ENCODE results near the gene PSME4. TPM values are rescaled to one million over a fixed set of nuclear protein-coding genes. Genes with fewer than 3 reads are reported as not detected.
A peak's percentile ranks its signal among the peaks of the same experiment; 100 is the strongest.

Gene PSME4, protein sequence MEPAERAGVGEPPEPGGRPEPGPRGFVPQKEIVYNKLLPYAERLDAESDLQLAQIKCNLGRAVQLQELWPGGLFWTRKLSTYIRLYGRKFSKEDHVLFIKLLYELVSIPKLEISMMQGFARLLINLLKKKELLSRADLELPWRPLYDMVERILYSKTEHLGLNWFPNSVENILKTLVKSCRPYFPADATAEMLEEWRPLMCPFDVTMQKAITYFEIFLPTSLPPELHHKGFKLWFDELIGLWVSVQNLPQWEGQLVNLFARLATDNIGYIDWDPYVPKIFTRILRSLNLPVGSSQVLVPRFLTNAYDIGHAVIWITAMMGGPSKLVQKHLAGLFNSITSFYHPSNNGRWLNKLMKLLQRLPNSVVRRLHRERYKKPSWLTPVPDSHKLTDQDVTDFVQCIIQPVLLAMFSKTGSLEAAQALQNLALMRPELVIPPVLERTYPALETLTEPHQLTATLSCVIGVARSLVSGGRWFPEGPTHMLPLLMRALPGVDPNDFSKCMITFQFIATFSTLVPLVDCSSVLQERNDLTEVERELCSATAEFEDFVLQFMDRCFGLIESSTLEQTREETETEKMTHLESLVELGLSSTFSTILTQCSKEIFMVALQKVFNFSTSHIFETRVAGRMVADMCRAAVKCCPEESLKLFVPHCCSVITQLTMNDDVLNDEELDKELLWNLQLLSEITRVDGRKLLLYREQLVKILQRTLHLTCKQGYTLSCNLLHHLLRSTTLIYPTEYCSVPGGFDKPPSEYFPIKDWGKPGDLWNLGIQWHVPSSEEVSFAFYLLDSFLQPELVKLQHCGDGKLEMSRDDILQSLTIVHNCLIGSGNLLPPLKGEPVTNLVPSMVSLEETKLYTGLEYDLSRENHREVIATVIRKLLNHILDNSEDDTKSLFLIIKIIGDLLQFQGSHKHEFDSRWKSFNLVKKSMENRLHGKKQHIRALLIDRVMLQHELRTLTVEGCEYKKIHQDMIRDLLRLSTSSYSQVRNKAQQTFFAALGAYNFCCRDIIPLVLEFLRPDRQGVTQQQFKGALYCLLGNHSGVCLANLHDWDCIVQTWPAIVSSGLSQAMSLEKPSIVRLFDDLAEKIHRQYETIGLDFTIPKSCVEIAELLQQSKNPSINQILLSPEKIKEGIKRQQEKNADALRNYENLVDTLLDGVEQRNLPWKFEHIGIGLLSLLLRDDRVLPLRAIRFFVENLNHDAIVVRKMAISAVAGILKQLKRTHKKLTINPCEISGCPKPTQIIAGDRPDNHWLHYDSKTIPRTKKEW (N-terminal part only)
- 14.9 TPM for total RNA-seq

DNA sequence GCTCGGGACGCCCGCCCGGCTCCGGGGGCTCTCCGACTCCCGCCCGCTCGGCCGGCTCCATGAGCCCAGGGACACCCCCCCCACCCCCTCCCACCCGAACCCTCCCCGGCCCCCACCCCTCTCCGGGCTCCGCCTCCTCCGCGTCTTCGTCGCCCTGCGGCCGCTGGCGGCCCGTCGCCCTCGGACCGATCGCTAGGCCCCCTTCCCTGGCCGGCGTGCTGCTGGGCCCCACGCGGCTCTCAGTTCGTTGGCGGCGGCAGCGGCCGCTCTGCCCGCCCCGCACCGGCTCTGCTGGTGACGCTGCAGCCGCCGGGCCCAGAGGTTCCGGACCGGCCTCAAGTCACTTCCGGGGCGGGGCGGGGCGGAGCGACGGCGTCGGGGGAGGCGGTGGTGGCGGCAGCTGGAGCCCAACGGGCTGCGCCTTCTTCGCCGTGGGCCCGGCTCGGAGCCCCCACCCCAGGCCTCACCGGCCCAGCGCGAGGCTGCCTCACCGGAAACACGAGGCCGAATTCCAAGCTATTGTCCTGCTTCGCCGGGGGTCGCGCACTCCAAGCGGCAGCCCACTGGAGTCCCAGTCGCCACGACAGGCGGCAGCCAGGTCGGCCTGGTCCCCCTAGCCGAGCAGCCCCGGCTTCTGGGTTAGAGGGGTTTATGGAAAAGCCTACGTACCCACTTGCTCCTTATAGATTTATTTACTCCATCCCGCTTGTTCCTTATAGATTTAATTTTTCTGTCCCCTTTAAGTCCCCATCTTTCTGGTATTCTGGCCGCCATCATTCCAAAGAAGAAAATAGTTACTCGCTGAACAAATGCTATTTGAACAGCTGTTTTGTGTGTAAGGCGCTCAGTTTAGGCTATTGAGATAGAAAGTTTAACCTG is at the start of gene PSME4:
Gene PSME4, minus strand, starts transcription at position 270 of the 879 bp plus-strand sequence. Its CDS starts 209 bp downstream, at position 61.
- peak within 1 kb of the TSS; percentile 96 to 97 for H3K27ac ChIP-seq
- peaks cover 3 to 15% of the 10 kb centered on the region in 2 donors for H3K4me1 ChIP-seq
- H3K36me3 ChIP-seq: peaks cover 13 to 17% of the 10 kb centered on the region in 2 donors
- intact Hi-C loops (cut with DNase I): loop anchor here (1.0 to 5.0 kb wide), 3 partner anchors 146 to 1080 kb away; partner anchors contain the start of genes ACYP2, EML6 and RTN4
- H3K27me3 ChIP-seq: no peaks in the 10 kb centered on the region
- no peaks in the 10 kb centered on the region for H3K9me3 ChIP-seq
- peak; percentile 77 to 97 for DNase-seq (ENCODE audit: low spot score in 2 of 2)
- TF ChIP-seq, protein P1, sequence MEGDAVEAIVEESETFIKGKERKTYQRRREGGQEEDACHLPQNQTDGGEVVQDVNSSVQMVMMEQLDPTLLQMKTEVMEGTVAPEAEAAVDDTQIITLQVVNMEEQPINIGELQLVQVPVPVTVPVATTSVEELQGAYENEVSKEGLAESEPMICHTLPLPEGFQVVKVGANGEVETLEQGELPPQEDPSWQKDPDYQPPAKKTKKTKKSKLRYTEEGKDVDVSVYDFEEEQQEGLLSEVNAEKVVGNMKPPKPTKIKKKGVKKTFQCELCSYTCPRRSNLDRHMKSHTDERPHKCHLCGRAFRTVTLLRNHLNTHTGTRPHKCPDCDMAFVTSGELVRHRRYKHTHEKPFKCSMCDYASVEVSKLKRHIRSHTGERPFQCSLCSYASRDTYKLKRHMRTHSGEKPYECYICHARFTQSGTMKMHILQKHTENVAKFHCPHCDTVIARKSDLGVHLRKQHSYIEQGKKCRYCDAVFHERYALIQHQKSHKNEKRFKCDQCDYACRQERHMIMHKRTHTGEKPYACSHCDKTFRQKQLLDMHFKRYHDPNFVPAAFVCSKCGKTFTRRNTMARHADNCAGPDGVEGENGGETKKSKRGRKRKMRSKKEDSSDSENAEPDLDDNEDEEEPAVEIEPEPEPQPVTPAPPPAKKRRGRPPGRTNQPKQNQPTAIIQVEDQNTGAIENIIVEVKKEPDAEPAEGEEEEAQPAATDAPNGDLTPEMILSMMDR (IDR thresholded peaks at IDR 0.05): no peak
- peak within 1 kb of the TSS; percentile 90 to 92 for H3K4me3 ChIP-seq

DNA sequence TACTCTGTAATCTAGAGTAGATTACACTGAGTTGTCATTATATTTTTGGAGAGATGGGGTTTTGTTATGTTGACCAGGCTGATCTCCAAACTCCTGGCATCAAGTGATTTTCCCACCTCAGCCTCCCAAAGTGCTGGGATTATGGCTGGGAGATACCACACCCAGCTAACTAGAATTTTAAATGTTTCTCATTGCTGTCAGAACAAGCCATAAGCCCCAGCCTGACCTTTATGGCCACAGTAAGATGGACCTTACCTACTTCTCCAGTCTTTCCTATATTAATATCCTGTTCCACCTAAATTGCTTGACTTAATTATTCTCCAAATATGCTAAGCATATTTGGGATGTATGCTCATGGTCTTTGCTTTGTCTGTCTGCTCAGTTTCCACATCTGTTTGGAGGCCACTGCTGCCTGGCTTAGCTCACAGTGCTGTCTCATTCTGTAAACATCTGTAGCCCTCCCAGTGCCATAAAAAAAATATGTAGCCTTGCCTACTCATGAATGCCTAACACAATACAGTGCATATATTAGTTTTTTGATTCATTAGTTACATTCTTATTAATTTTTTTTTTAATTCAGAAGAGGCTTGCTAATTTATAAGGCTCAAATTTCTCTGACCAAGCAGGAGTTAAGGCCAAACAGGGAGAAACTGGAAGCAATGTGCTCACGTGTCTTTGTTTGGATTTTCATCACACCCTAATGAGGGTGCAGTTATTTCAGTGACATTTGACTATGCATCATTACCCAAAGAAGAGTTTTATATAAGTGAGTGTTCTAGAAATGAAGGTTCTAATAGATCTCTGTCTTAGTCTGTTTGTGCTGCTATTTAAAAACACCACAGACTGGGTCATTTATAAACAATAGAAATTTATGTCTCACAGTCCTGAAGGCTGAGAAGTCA is 45.3 kb upstream of the PSME4 start:
- Histone ChIP-seq H3K4me1 (peaks cover 0 to 3% of the 10 kb centered on the region in 2 donors), H3K36me3 (peaks cover 0 to 4% of the 10 kb centered on the region in 2 donors), H3K4me3 (no peak overlapping the region), H3K27ac (peak overlapping the region in 1 of 2 donors; percentile 50), H3K9me3 (no peaks in the 10 kb centered on the region), H3K27me3 (no peaks in the 10 kb centered on the region)
- intact Hi-C loops (cut with DNase I): no loop called here
- TF ChIP-seq, protein P1 (IDR thresholded peaks at IDR 0.05): no peak
- DNase-seq (ENCODE audit: low spot score in 2 of 2): no peak

DNA sequence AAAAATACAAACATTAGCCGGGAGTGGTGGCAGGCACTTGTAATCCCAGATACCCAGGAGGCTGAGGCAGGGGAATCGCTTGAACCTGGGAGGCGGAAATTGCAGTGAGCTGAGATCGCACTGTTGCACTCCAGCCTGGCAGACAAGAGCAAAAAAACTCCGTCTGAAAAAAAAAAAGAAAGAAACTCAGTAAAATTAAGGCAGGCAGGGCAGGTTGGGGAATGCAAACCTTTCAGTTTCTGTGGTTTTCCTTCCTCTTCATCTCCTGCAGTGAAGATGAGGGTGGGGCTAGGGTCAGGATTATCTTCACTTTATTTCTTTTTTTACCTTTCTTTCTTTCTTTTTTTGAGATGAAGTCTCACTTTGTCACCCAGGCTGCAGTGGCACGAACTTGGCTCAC is 43.2 kb upstream of the PSME4 start:
- H3K27me3 ChIP-seq: no peaks in the 10 kb centered on the region
- no peaks in the 10 kb centered on the region for H3K9me3 ChIP-seq
- DNase-seq (ENCODE audit: low spot score in 2 of 2): no peak
- no peak overlapping the region for H3K4me3 ChIP-seq
- TF ChIP-seq, protein P1 (IDR thresholded peaks at IDR 0.05): no peak
- no peak overlapping the region for H3K27ac ChIP-seq
- H3K36me3 ChIP-seq: peaks cover 0 to 4% of the 10 kb centered on the region in 2 donors
- H3K4me1 ChIP-seq: peaks cover 0 to 3% of the 10 kb centered on the region in 2 donors
- intact Hi-C loops (cut with DNase I): no loop called here

DNA sequence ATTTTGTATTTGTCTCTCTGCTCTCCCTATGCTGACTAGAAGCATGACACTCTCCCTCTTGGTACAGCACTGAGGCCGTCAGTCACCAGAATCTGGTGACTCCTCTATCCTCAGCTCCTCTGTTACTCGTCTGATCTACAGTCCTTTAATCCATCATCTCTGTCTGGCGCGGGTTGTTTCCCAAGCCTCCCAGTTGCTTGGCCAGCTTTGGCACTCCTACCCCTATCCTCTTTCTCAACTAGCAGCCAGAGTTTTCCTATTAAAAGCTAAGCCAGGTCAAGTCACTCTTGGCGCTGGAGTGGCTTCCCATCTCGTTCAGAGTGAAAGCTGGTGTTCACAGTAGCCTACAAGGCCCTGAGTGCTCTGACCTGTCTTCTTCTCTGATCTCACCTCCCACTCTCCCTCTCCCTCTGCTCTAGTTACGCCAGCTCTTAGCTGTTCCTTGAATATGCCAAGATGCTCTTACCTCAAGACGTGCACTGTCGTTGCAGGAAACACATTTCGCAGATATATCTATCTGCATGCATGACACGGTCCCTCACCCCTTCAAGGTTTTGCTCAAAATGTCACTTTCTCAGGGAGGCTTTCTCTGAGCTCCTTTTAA is 41.8 kb upstream of the PSME4 start:
- H3K4me1 ChIP-seq: peaks cover 0 to 3% of the 10 kb centered on the region in 2 donors
- no peaks in the 10 kb centered on the region for H3K36me3 ChIP-seq
- TF ChIP-seq, protein P1 (IDR thresholded peaks at IDR 0.05): no peak
- H3K27me3 ChIP-seq: no peaks in the 10 kb centered on the region
- H3K27ac ChIP-seq: no peak overlapping the region
- H3K9me3 ChIP-seq: no peaks in the 10 kb centered on the region
- intact Hi-C loops (cut with DNase I): no loop called here
- no peak for DNase-seq (ENCODE audit: low spot score in 2 of 2)
- no peak overlapping the region for H3K4me3 ChIP-seq
